GM21723 (cell line): ENCODE measurements around the gene STMN1.

Experiments used
- ATAC-seq: cut with Tn5 transposase; IDR thresholded peaks from one replicate; pipeline ENCODE4 v1.9.1; 2021; ENCODE audit warnings: mild to moderate bottlenecking, moderate library complexity; ENCODE audit not compliant: unreplicated experiment

Gene STMN1

GRCh38 chr1:25896266-25896665 is 10.0 kb downstream of the STMN1 start:
- no peak for ATAC-seq

- ATAC-seq, result peak; percentile 76
These were observed 10.7 kb downstream of the STMN1 start for GRCh38 chr1:25895365-25895990.

- no peak for ATAC-seq
These were observed 13.1 kb downstream of the STMN1 start for GRCh38 chr1:25893116-25893515.

- no peak for ATAC-seq
These were observed 14.6 kb downstream of the STMN1 start for GRCh38 chr1:25891606-25892005.

GRCh38 chr1:25890239-25891034 is 15.8 kb downstream of the STMN1 start:
- no peak for ATAC-seq

GRCh38 chr1:25889470-25889869 is 16.7 kb downstream of the STMN1 start:
- ATAC-seq, result no peak

- no peak for ATAC-seq
These were observed 17.7 kb downstream of the STMN1 start for GRCh38 chr1:25888426-25888987.

GRCh38 chr1:25885602-25886001 is 20.6 kb downstream of the STMN1 start:
- no peak for ATAC-seq

GRCh38 chr1:25881266-25881665 is 25.0 kb downstream of the STMN1 start:
- ATAC-seq, result no peak

- ATAC-seq, result no peak
These were observed 25.7 kb downstream of the STMN1 start for GRCh38 chr1:25880518-25880917.

- no peak for ATAC-seq
These were observed 26.5 kb downstream of the STMN1 start for GRCh38 chr1:25879675-25880074.

- no peak for ATAC-seq
These were observed 27.5 kb downstream of the STMN1 start for GRCh38 chr1:25878690-25879089.

GRCh38 chr1:25877155-25877554 is 29.1 kb downstream of the STMN1 start:
- ATAC-seq, result no peak

GRCh38 chr1:25876693-25877077 is 29.5 kb downstream of the STMN1 start:
- no peak for ATAC-seq

GRCh38 chr1:25875856-25876692 is 30.1 kb downstream of the STMN1 start:
- ATAC-seq, result peak; percentile 12

- ATAC-seq, result peak; percentile 67
These were observed 30.9 kb downstream of the STMN1 start, which contains the start of gene PAQR7 for GRCh38 chr1:25875154-25875855. Gene PAQR7, minus strand, starts transcription at chr1:25875708. Its CDS starts 11,869 bp downstream, at chr1:25863839.

GRCh38 chr1:25874635-25875153 is 31.5 kb downstream of the STMN1 start:
- ATAC-seq, result no peak

- ATAC-seq, result no peak
These were observed 32.0 kb downstream of the STMN1 start for GRCh38 chr1:25874209-25874608.

GRCh38 chr1:25873120-25873519 is 33.1 kb downstream of the STMN1 start:
- ATAC-seq, result no peak

GRCh38 chr1:25872713-25873112 is 33.5 kb downstream of the STMN1 start:
- no peak for ATAC-seq
